HEK293 (cell line): ENCODE data around the gene C20orf204.

Experiments used
- BCL11A ChIP-seq: fragments of 450-650 bp; formaldehyde crosslinking; IDR thresholded peaks from 2 replicates; pipeline ENCODE4 v1.5.1; 2016; ENCODE audit warnings: low read depth, missing biosample characterization, missing genetic modification characterization
- IKZF3 ChIP-seq: fragments of 450-650 bp; IDR thresholded peaks from 2 replicates; pipeline ENCODE4 v1.5.0; 2018; ENCODE audit warnings: missing biosample characterization, mild to moderate bottlenecking, missing genetic modification characterization, moderate library complexity
- KLF16 ChIP-seq: fragments of 450-650 bp; formaldehyde crosslinking; IDR thresholded peaks from 2 replicates; pipeline ENCODE4 v1.5.1; 2017; ENCODE audit warnings: missing biosample characterization, missing genetic modification characterization
- PRDM10 ChIP-seq: fragments of 450-650 bp; formaldehyde crosslinking; IDR thresholded peaks from 2 replicates; pipeline ENCODE4 v1.5.1; 2016; ENCODE audit warnings: missing biosample characterization, missing genetic modification characterization
- PRDM6 ChIP-seq: fragments of 450-650 bp; formaldehyde crosslinking; IDR thresholded peaks from 2 replicates; pipeline ENCODE4 v1.5.1; 2017; ENCODE audit warnings: missing biosample characterization, missing genetic modification characterization
- SP2 ChIP-seq: fragments of 450-650 bp; formaldehyde crosslinking; IDR thresholded peaks from 2 replicates; pipeline ENCODE4 v1.5.1; 2016; ENCODE audit warnings: missing biosample characterization, missing genetic modification characterization
- TRIM28 ChIP-seq: IDR thresholded peaks from 2 replicates; pipeline ENCODE4 v1.6.1; 2011; ENCODE audit warnings: low read length, control low read depth, borderline replicate concordance
- ZBTB10 ChIP-seq: fragments of 450-650 bp; formaldehyde crosslinking; IDR thresholded peaks from 2 replicates; pipeline ENCODE4 v1.5.1; 2016; ENCODE audit warnings: missing biosample characterization, missing genetic modification characterization
- ZBTB8A ChIP-seq: fragments of 450-650 bp; formaldehyde crosslinking; IDR thresholded peaks from 2 replicates; pipeline ENCODE4 v1.5.1; 2016; ENCODE audit warnings: missing biosample characterization, missing genetic modification characterization
- ZFP37 ChIP-seq: fragments of 450-650 bp; formaldehyde crosslinking; IDR thresholded peaks from 2 replicates; pipeline ENCODE4 v1.5.1; 2016; ENCODE audit warnings: missing biosample characterization, missing genetic modification characterization
- ZNF146 ChIP-seq: fragments of 450-650 bp; formaldehyde crosslinking; IDR thresholded peaks from 2 replicates; pipeline ENCODE4 v1.5.1; 2016; ENCODE audit warnings: missing biosample characterization, missing genetic modification characterization
- ZNF155 ChIP-seq: fragments of 450-650 bp; formaldehyde crosslinking; IDR thresholded peaks from 2 replicates; pipeline ENCODE4 v1.5.1; 2016; ENCODE audit warnings: missing biosample characterization, missing genetic modification characterization
- ZNF2 ChIP-seq: fragments of 450-650 bp; formaldehyde crosslinking; IDR thresholded peaks from 2 replicates; pipeline ENCODE4 v1.5.1; 2016; ENCODE audit warnings: missing biosample characterization, missing genetic modification characterization
- ZNF23 ChIP-seq: fragments of 450-650 bp; formaldehyde crosslinking; IDR thresholded peaks from 2 replicates; pipeline ENCODE4 v1.5.1; 2016; ENCODE audit warnings: missing biosample characterization, missing genetic modification characterization, borderline replicate concordance
- ZNF280D ChIP-seq: fragments of 450-650 bp; formaldehyde crosslinking; IDR thresholded peaks from 2 replicates; pipeline ENCODE4 v1.5.1; 2016; ENCODE audit warnings: missing biosample characterization, missing genetic modification characterization
- ZNF416 ChIP-seq: fragments of 450-650 bp; formaldehyde crosslinking; IDR thresholded peaks from 2 replicates; pipeline ENCODE4 v1.5.1; 2016; ENCODE audit warnings: missing biosample characterization, missing genetic modification characterization
- ZNF501 ChIP-seq: fragments of 450-650 bp; formaldehyde crosslinking; IDR thresholded peaks from 2 replicates; pipeline ENCODE4 v1.5.1; 2016; ENCODE audit warnings: missing biosample characterization, missing genetic modification characterization
- ZNF560 ChIP-seq: fragments of 450-650 bp; formaldehyde crosslinking; IDR thresholded peaks from 2 replicates; pipeline ENCODE4 v1.5.1; 2017; ENCODE audit warnings: missing biosample characterization, missing genetic modification characterization, borderline replicate concordance
- ZNF660 ChIP-seq: fragments of 450-650 bp; IDR thresholded peaks from 2 replicates; pipeline ENCODE4 v1.5.1; 2018; ENCODE audit warnings: missing biosample characterization, mild to moderate bottlenecking, missing genetic modification characterization
- ZNF776 ChIP-seq: fragments of 450-650 bp; formaldehyde crosslinking; IDR thresholded peaks from 2 replicates; pipeline ENCODE4 v1.5.0; 2017; ENCODE audit warnings: missing biosample characterization, missing genetic modification characterization, borderline replicate concordance
- ZSCAN30 ChIP-seq: fragments of 450-650 bp; IDR thresholded peaks from 2 replicates; pipeline ENCODE4 v1.5.1; 2018; ENCODE audit warnings: missing biosample characterization, mild to moderate bottlenecking, missing genetic modification characterization, moderate library complexity
- TF ChIP-seq, protein P1 (sequence below): fragments of 450-650 bp; IDR thresholded peaks from 2 replicates; pipeline ENCODE4 v1.5.1; 2018; ENCODE audit warnings: missing biosample characterization, mild to moderate bottlenecking, missing genetic modification characterization
- TF ChIP-seq, protein P2 (sequence below): fragments of 450-650 bp; formaldehyde crosslinking; IDR thresholded peaks from 2 replicates; pipeline ENCODE4 v1.5.1; 2016; ENCODE audit warnings: missing biosample characterization, missing genetic modification characterization

The C20orf204 gene

DNA sequence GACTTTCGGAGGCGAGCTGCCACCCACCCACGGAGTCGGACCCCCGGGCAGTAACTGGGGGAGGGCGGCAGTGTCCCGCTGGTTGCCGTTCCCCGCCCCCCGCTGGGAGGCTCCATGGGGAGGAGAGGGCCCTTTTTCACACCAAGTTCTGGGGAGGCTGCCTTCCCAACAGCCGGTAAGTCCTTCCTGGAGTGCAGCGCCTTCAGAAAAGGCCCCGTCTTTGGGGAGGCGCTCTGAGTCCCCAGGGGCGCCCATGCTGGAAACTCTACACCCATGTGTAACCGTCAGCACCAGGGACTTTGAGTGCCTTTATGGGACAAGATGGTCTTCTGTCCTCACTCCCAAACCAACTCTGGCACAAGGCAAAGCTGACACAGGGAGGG lies 13.9 kb downstream of the C20orf204 start (continued):
- TF ChIP-seq ZNF416 (no peak), ZNF776 (tag by site-specific recombination) (no peak), ZBTB8A (peak; percentile 75), ZNF660 (tag by site-specific recombination) (no peak), KLF16 (tag by site-specific recombination) (0 out of 2 replicates have a peak, but pooled peaks have one; percentile 30), ZBTB10 (tag by site-specific recombination) (peak; percentile 89), SP2 (tag by site-specific recombination) (peak; percentile 60), TRIM28 (no peak), IKZF3 (tag by site-specific recombination) (peak; percentile 50; the same call in 1 of the 2 replicates), BCL11A (tag by site-specific recombination) (peak; percentile 52; the same call in 1 of the 2 replicates), PRDM10 (tag by site-specific recombination) (no peak), ZNF501 (tag by site-specific recombination) (no peak), ZSCAN30 (peak; percentile 27; the same call in 1 of the 2 replicates), PRDM6 (tag by site-specific recombination) (no peak), ZFP37 (no peak), ZNF280D (tag by site-specific recombination) (no peak), ZNF560 (tag by site-specific recombination) (no peak), ZNF146 (tag by site-specific recombination) (no peak), ZNF155 (no peak), ZNF2 (tag by site-specific recombination) (no peak), ZNF23 (no peak)
- TF ChIP-seq, protein P1, sequence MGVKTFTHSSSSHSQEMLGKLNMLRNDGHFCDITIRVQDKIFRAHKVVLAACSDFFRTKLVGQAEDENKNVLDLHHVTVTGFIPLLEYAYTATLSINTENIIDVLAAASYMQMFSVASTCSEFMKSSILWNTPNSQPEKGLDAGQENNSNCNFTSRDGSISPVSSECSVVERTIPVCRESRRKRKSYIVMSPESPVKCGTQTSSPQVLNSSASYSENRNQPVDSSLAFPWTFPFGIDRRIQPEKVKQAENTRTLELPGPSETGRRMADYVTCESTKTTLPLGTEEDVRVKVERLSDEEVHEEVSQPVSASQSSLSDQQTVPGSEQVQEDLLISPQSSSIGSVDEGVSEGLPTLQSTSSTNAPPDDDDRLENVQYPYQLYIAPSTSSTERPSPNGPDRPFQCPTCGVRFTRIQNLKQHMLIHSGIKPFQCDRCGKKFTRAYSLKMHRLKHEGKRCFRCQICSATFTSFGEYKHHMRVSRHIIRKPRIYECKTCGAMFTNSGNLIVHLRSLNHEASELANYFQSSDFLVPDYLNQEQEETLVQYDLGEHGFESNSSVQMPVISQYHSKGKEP (tag by site-specific recombination): no peak
- TF ChIP-seq, protein P2, sequence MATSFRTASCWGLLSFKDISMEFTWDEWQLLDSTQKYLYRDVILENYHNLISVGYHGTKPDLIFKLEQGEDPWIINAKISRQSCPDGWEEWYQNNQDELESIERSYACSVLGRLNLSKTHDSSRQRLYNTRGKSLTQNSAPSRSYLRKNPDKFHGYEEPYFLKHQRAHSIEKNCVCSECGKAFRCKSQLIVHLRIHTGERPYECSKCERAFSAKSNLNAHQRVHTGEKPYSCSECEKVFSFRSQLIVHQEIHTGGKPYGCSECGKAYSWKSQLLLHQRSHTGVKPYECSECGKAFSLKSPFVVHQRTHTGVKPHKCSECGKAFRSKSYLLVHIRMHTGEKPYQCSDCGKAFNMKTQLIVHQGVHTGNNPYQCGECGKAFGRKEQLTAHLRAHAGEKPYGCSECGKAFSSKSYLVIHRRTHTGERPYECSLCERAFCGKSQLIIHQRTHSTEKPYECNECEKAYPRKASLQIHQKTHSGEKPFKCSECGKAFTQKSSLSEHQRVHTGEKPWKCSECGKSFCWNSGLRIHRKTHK (tag by site-specific recombination): no peak
